HepG2 (cell line): ENCODE results near the gene PLXNA4. TPM values are rescaled to one million over a fixed set of nuclear protein-coding genes. Genes with fewer than 3 reads are reported as not detected.

ENCODE experiments used
- ATAC-seq: fragments of 200-7000 bp; cut with Tn5 transposase; 3 replicates; pipeline ENCODE4 v1.9.1; 2020; ENCODE audit warnings: mild to moderate bottlenecking, moderate library complexity
- BruUV-seq: library from RNA; stranded (reverse); fragments of 400-500 nt; replicated peaks from 2 replicates; lab custom pipeline; 2021; lab: Mats Ljungman, UMichigan
- CTCF ChIA-PET: fragments of 300-600 bp; formaldehyde crosslinking; extraction: SDS; loops from one replicate; lab custom pipeline; 2021; ENCODE audit warnings: low total read pairs, inconsistent platforms, low intra/inter-chr PET ratio; lab: Yijun Ruan, JAX
- POLR2A ChIA-PET: fragments of 350-600 bp; sonication (Branson Sonifier 250); formaldehyde crosslinking; loops from one replicate; lab custom pipeline; 2020; ENCODE audit warnings: antibody characterized with exemption, inconsistent platforms; lab: Yijun Ruan, JAX
- DNase-seq: peaks from one replicate; pipeline ENCODE4 v3.0.0-alpha.2; 2015; ENCODE audit warnings: low spot score
- FAIRE-seq: peaks from 3 replicates; lab custom pipeline; 2011; peaks lifted over from hg19 to GRCh38; lab: Jason Lieb, UNC
- H2AFZ ChIP-seq: one replicate; pipeline ENCODE4 v1.6.1; 2011; ENCODE audit warnings: low read length, inconsistent platforms
- H3K27ac ChIP-seq: fragments of 300-600 bp; 3 replicates; pipeline ENCODE4 v1.8.0; 2011; ENCODE audit warnings: mixed run types, mild to moderate bottlenecking, mixed read lengths, low read length, inconsistent platforms; ENCODE audit not compliant: insufficient read depth; ENCODE audit errors: extremely low read length
- H3K27me3 ChIP-seq, 2 experiments: fragments of 200-600 bp in 1 of 2; 2 replicates in 1 of 2; 3 replicates in 1 of 2; pipeline versions ENCODE4 v1.6.0 to v1.8.0; 2011; ENCODE audit warnings: low read length in 2 of 2, mild to moderate bottlenecking in 2 of 2, moderate library complexity in 2 of 2, inconsistent platforms in 1 of 2; ENCODE audit not compliant: insufficient read depth in 2 of 2, control insufficient read depth in 1 of 2
- H3K36me3 ChIP-seq, 2 experiments: fragments of 200-600 bp in 1 of 2; replicated peaks in 1 of 2; 2 replicates in 1 of 2; 3 replicates in 1 of 2; pipeline versions ENCODE4 v1.5.1 to v1.8.0; 2011; ENCODE audit warnings: low read length in 2 of 2, inconsistent platforms in 1 of 2; ENCODE audit not compliant: insufficient read depth in 2 of 2, control insufficient read depth in 1 of 2
- H3K4me1 ChIP-seq: 2 replicates; pipeline ENCODE4 v1.5.1; 2012; ENCODE audit warnings: low read length, inconsistent platforms; ENCODE audit not compliant: insufficient read depth
- H3K4me2 ChIP-seq: 2 replicates; pipeline ENCODE4 v1.6.0; 2011; ENCODE audit warnings: low read depth, low read length, inconsistent platforms
- H3K4me3 ChIP-seq, 3 experiments: fragments of 200-600 bp in 1 of 3; sonication (generic), shearing (Covaris generic) in 1 of 3; replicated peaks in 1 of 3; 2 replicates each; pipeline ENCODE4 v1.5.1; 2011 to 2016; ENCODE audit warnings: low read length in 3 of 3, inconsistent platforms in 2 of 3, low read depth in 2 of 3, mild to moderate bottlenecking in 2 of 3, control low read depth in 1 of 3, mixed read lengths in 1 of 3; ENCODE audit not compliant: insufficient read depth in 1 of 3
- H3K79me2 ChIP-seq: one replicate; pipeline ENCODE4 v1.6.1; 2011; ENCODE audit warnings: low read length, inconsistent platforms; ENCODE audit not compliant: insufficient read depth
- H3K9ac ChIP-seq: 2 replicates; pipeline ENCODE4 v1.6.0; 2011; ENCODE audit warnings: mild to moderate bottlenecking, low read depth, low read length, inconsistent platforms; ENCODE audit not compliant: insufficient read depth
- H3K9me3 ChIP-seq: 2 replicates; pipeline ENCODE4 v1.5.1; 2012; ENCODE audit warnings: mild to moderate bottlenecking, low read length
- H4K20me1 ChIP-seq: 2 replicates; pipeline ENCODE4 v1.6.0; 2011; ENCODE audit warnings: inconsistent platforms, mild to moderate bottlenecking, low read length, moderate library complexity; ENCODE audit not compliant: insufficient read depth
- BORCS8-MEF2B ChIP-seq: sonication (generic); formaldehyde crosslinking; IDR thresholded peaks from 2 replicates; pipeline ENCODE4 v1.8.0; 2022; ENCODE audit warnings: mild to moderate bottlenecking, missing genetic modification reagents
- HMG20A ChIP-seq: IDR thresholded peaks from 2 replicates; pipeline ENCODE4 v1.6.1; 2016; ENCODE audit warnings: borderline replicate concordance
- NONO ChIP-seq, 2 experiments: fragments of 450-650 bp in 1 of 2; sonication (generic) in 1 of 2; formaldehyde crosslinking in 1 of 2; IDR thresholded peaks in 1 of 2; conservative IDR thresholded peaks in 1 of 2; 2 replicates each; pipeline versions ENCODE4 v1.6.1 to v1.8.0; 2017 to 2022; ENCODE audit warnings: mild to moderate bottlenecking in 1 of 2, missing genetic modification reagents in 1 of 2, moderate library complexity in 1 of 2
- PHF8 ChIP-seq: sonication (generic); formaldehyde crosslinking; IDR thresholded peaks from 2 replicates; pipeline ENCODE4 v1.5.0; 2020; ENCODE audit warnings: missing genetic modification reagents
- POLR2G ChIP-seq: fragments of 200-400 bp; formaldehyde crosslinking; IDR thresholded peaks from 2 replicates; pipeline ENCODE4 v1.6.1; 2018; ENCODE audit warnings: mild to moderate bottlenecking, low read depth, low read length, moderate library complexity
- TEAD2 ChIP-seq: sonication (generic); formaldehyde crosslinking; IDR thresholded peaks from 2 replicates; pipeline ENCODE4 v1.9.0; 2021; ENCODE audit warnings: missing genetic modification reagents
- ZBTB2 ChIP-seq: sonication (generic); formaldehyde crosslinking; IDR thresholded peaks from 2 replicates; pipeline ENCODE4 v1.8.0; 2022; ENCODE audit warnings: low read depth, missing genetic modification reagents
- ZBTB43 ChIP-seq: sonication (generic); formaldehyde crosslinking; conservative IDR thresholded peaks from 2 replicates; pipeline ENCODE4 v1.4.0; 2020; ENCODE audit warnings: missing genetic modification reagents
- ZFP1 ChIP-seq: IDR thresholded peaks from 2 replicates; pipeline ENCODE4 v1.6.1; 2016
- ZKSCAN5 ChIP-seq: sonication (generic); formaldehyde crosslinking; IDR thresholded peaks from 2 replicates; pipeline ENCODE4 v1.5.1; 2020; ENCODE audit warnings: mild to moderate bottlenecking, missing genetic modification reagents
- ZNF12 ChIP-seq: sonication (generic); formaldehyde crosslinking; IDR thresholded peaks from 2 replicates; pipeline ENCODE4 v1.5.0; 2020; ENCODE audit warnings: missing genetic modification reagents
- ZNF274 ChIP-seq: sonication (generic); formaldehyde crosslinking; IDR thresholded peaks from 2 replicates; pipeline ENCODE4 v1.5.1; 2020; ENCODE audit warnings: mild to moderate bottlenecking, missing genetic modification reagents
- ZNF468 ChIP-seq: sonication (generic); formaldehyde crosslinking; IDR thresholded peaks from 2 replicates; pipeline ENCODE4 v1.8.0; 2022; ENCODE audit warnings: mild to moderate bottlenecking, moderate library complexity, missing genetic modification reagents
- ZNF75D ChIP-seq: sonication (generic); formaldehyde crosslinking; IDR thresholded peaks from 2 replicates; pipeline ENCODE4 v1.8.1; 2023; ENCODE audit warnings: missing genetic modification reagents, mild to moderate bottlenecking, borderline replicate concordance
- ZNF83 ChIP-seq: sonication (generic); formaldehyde crosslinking; IDR thresholded peaks from 2 replicates; pipeline ENCODE4 v1.4.0; 2020; ENCODE audit warnings: missing genetic modification reagents, mild to moderate bottlenecking, borderline replicate concordance
- WGBS: methylation state at CpG from one replicate; pipeline ENCODE4 v1.1.6; 2017; ENCODE audit warnings: low lambda C conversion rate; 5-methylcytosine and 5-hydroxymethylcytosine counted together
- in situ Hi-C: cut with HindIII; loops from 2 replicates; pipeline ENCODE4 v1.10.0; 2017; ENCODE audit warnings: low pct_unique_long_range_greater_than_20kb; ENCODE audit not compliant: extremely low pct_ligation_motif_present
- intact Hi-C: fragments of 100-400 bp; cut with micrococcal nuclease; formaldehyde crosslinking; loops from one replicate; pipeline ENCODE4 v1.10.0; 2022; ENCODE audit not compliant: unreplicated experiment
- polyA plus RNA-seq, 8 experiments: library from polyadenylated mRNA; depleted of rRNA in 3 of 8; stranded (reverse) in 7 of 8; unstranded in 1 of 8; fragments of >200 nt; fragmentation: Illumina TruSeq in 4 of 8; extraction: Trizol in 4 of 8; gene quantifications; 2 replicates each; pipeline versions ENCODE4 v1.2.1 to v1.2.3, GENCODE V29; 2011 to 2016; ENCODE audit warnings: low read depth in 4 of 8, missing spikeins in 1 of 8, mixed read lengths in 1 of 8; ENCODE audit not compliant: insufficient read depth in 1 of 8
- total RNA-seq, 5 experiments: library from RNA; depleted of rRNA; stranded (reverse); fragments of >200 nt; fragmentation: Illumina TruSeq; extraction: Trizol; gene quantifications; 2 replicates each; pipeline ENCODE4 v1.2.3, GENCODE V29; 2016; ENCODE audit warnings: low read depth in 1 of 5
- TF ChIP-seq, protein P1 (sequence below): sonication (generic); formaldehyde crosslinking; IDR thresholded peaks from 2 replicates; pipeline ENCODE4 v1.4.0; 2020; ENCODE audit warnings: missing genetic modification reagents, mild to moderate bottlenecking, borderline replicate concordance

The PLXNA4 gene
- total and polyA plus RNA-seq, 2 of the 13 experiments (the other 11 are each of a cell fraction or from before 2014, with no cell fraction given): 0.01 to 0.04 TPM

DNA sequence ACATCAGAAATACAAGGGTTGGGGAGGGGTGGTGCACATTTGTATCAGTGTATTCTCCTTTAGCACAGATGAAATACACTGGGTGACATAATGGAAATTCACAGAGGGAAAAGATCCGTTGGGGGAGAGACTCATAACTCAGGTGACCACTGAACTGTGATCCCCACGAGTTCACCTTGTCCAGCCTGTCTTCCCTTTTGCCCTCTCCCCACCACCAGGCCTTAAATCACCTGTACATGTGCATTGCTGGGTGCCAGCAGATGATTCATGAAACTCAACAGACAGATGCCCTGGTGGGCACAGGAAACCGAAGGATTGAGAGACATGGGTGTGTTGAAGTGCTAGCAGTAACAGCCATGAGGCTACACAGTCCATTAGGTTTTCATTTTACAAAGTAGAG, 253.3 kb downstream of the PLXNA4 start:
- Histone ChIP-seq H3K4me1 (0 out of 2 replicates have a peak, but pooled peaks cover 6% of the 10 kb centered on the region), H3K9me3 (no peaks in the 10 kb centered on the region), H4K20me1 (no peaks in the 10 kb centered on the region), H3K79me2 (no peaks in the 10 kb centered on the region), H2AFZ (no peak overlapping the region), H3K4me3 (no peak overlapping the region), H3K4me2 (no peak overlapping the region), H3K27ac (no peak overlapping the region), H3K9ac (no peak overlapping the region), H3K27me3 (peaks cover 0 to 44% of the 10 kb centered on the region in 2 experiments; a peak in 3 of 5 replicates), H3K36me3 (no peaks in the 10 kb centered on the region)
- ChIA-PET CTCF (no interaction called here), POLR2A (no interaction called here)
- no TSS peak for BruUV-seq
- intact Hi-C loops (no loop called here), in situ Hi-C loops (no loop called here)
- FAIRE-seq (no peak), DNase-seq (no peak), ATAC-seq (no peak)
- TF ChIP-seq ZNF274 (CRISPR knock-in tag): no peak
- TF ChIP-seq ZNF468 (CRISPR knock-in tag): no peak
- TF ChIP-seq NONO (IDR thresholded peaks at IDR 0.05): no peak
- no peak for TF ChIP-seq NONO (CRISPR knock-in tag; conservative IDR thresholded peaks at IDR 0.05)
- no peak for TF ChIP-seq HMG20A (CRISPR knock-in tag)
- no peak for TF ChIP-seq ZFP1 (CRISPR knock-in tag)
- TF ChIP-seq POLR2G: no peak
- TF ChIP-seq, protein P1, sequence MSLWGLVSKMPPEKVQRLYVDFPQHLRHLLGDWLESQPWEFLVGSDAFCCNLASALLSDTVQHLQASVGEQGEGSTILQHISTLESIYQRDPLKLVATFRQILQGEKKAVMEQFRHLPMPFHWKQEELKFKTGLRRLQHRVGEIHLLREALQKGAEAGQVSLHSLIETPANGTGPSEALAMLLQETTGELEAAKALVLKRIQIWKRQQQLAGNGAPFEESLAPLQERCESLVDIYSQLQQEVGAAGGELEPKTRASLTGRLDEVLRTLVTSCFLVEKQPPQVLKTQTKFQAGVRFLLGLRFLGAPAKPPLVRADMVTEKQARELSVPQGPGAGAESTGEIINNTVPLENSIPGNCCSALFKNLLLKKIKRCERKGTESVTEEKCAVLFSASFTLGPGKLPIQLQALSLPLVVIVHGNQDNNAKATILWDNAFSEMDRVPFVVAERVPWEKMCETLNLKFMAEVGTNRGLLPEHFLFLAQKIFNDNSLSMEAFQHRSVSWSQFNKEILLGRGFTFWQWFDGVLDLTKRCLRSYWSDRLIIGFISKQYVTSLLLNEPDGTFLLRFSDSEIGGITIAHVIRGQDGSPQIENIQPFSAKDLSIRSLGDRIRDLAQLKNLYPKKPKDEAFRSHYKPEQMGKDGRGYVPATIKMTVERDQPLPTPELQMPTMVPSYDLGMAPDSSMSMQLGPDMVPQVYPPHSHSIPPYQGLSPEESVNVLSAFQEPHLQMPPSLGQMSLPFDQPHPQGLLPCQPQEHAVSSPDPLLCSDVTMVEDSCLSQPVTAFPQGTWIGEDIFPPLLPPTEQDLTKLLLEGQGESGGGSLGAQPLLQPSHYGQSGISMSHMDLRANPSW (CRISPR knock-in tag): no peak
- no peak for TF ChIP-seq ZBTB2 (CRISPR knock-in tag)
- TF ChIP-seq ZKSCAN5 (CRISPR knock-in tag): no peak
- TF ChIP-seq ZNF12 (CRISPR knock-in tag): no peak
- no peak for TF ChIP-seq PHF8
- no peak for TF ChIP-seq BORCS8-MEF2B
- no peak for TF ChIP-seq ZNF75D (CRISPR knock-in tag)
- no peak for TF ChIP-seq ZBTB43 (CRISPR knock-in tag)
- TF ChIP-seq TEAD2: no peak
- TF ChIP-seq ZNF83: no peak
- 10% methylated on average over 2 of the region's 3 CpGs for WGBS
